CD14-positive monocyte (primary cell): ENCODE results near the gene DUSP28. TPM values are rescaled to one million over a fixed set of nuclear protein-coding genes. Genes with fewer than 3 reads are reported as not detected.
A peak's percentile ranks its signal among the peaks of the same experiment; 100 is the strongest.
"Not testable (repeated sequence)": the region's sequence is repeated elsewhere in the genome, so short reads cannot be mapped to it uniquely, and the experiment has no call there.

Experiments
- DNase-seq, 3 donors: peaks; one replicate each; pipeline ENCODE4 v3.0.0-alpha.2; 2011 to 2022
- H2AFZ ChIP-seq: 2 replicates; pipeline ENCODE4 v1.6.0; 2012; ENCODE audit warnings: mild to moderate bottlenecking, low read depth, low read length, inconsistent platforms; ENCODE audit not compliant: insufficient read depth, poor library complexity, severe bottlenecking
- H3K27ac ChIP-seq, 2 donors: 1 replicate in 1 of 2; 2 replicates in 1 of 2; pipeline ENCODE4 v1.5.1; 2012 to 2013; ENCODE audit warnings: low read length in 2 of 2, control low read depth in 1 of 2, inconsistent platforms in 1 of 2, low read depth in 1 of 2, mild to moderate bottlenecking in 1 of 2
- H3K27me3 ChIP-seq, 2 donors: one replicate each; pipeline versions ENCODE4 v1.6.0 to v1.6.1; 2011 to 2013; ENCODE audit warnings: low read length in 2 of 2; ENCODE audit not compliant: control insufficient read depth in 2 of 2, insufficient read depth in 2 of 2
- H3K36me3 ChIP-seq, 2 donors: replicated peaks in 1 of 2; 1 replicate in 1 of 2; 2 replicates in 1 of 2; pipeline versions ENCODE4 v1.5.1 to v1.6.1; 2012 to 2013; ENCODE audit warnings: low read length in 2 of 2, control low read depth in 1 of 2, inconsistent platforms in 1 of 2, mild to moderate bottlenecking in 1 of 2; ENCODE audit not compliant: insufficient read depth in 2 of 2, control insufficient read depth in 1 of 2
- H3K4me1 ChIP-seq, 2 donors: 1 replicate in 1 of 2; 2 replicates in 1 of 2; pipeline versions ENCODE4 v1.5.1 to v1.6.1; 2012 to 2013; ENCODE audit warnings: low read length in 2 of 2, control low read depth in 1 of 2, inconsistent platforms in 1 of 2, mild to moderate bottlenecking in 1 of 2, moderate library complexity in 1 of 2; ENCODE audit not compliant: insufficient read depth in 2 of 2, control insufficient read depth in 1 of 2
- H3K4me2 ChIP-seq: replicated peaks from 2 replicates; pipeline ENCODE3; 2012; ENCODE audit warnings: low read length, moderate library complexity, mild to moderate bottlenecking; ENCODE audit not compliant: poor library complexity, severe bottlenecking; ENCODE audit errors: extremely low read depth
- H3K4me3 ChIP-seq, 3 experiments: fragments of 200-600 bp in 1 of 3; sonication (generic) in 1 of 3; replicated peaks in 1 of 3; 1 replicate in 2 of 3; 2 replicates in 1 of 3; pipeline ENCODE4 v1.5.1; 2011 to 2013; ENCODE audit warnings: low read length in 3 of 3, mild to moderate bottlenecking in 3 of 3, control low read depth in 2 of 3, low read depth in 2 of 3, inconsistent platforms in 1 of 3, moderate library complexity in 1 of 3
- H3K79me2 ChIP-seq: 2 replicates; pipeline ENCODE4 v1.6.0; 2012; ENCODE audit warnings: mild to moderate bottlenecking, control low read depth, inconsistent platforms, low read length, moderate library complexity; ENCODE audit not compliant: insufficient read depth
- H3K9ac ChIP-seq: 2 replicates; pipeline ENCODE4 v1.6.0; 2017; ENCODE audit warnings: low read length, mild to moderate bottlenecking; ENCODE audit not compliant: insufficient read depth, poor library complexity, severe bottlenecking
- H3K9me3 ChIP-seq, 2 donors: replicated peaks in 1 of 2; 1 replicate in 1 of 2; 2 replicates in 1 of 2; pipeline versions ENCODE4 v1.5.1 to v1.6.1; 2012 to 2013; ENCODE audit warnings: low read length in 2 of 2, control low read depth in 1 of 2; ENCODE audit not compliant: control insufficient read depth in 1 of 2, insufficient read depth in 1 of 2
- H4K20me1 ChIP-seq: 2 replicates; pipeline ENCODE4 v1.6.0; 2012; ENCODE audit warnings: mild to moderate bottlenecking, low read length, control low read depth, moderate library complexity; ENCODE audit not compliant: insufficient read depth
- H3K27ac Mint-ChIP-seq, 7 donors: one replicate each; pipeline ENCODE4 v1.8.0; 2020; ENCODE audit warnings: mild to moderate bottlenecking in 7 of 7, mixed read lengths in 7 of 7, moderate library complexity in 6 of 7, inconsistent platforms in 2 of 7
- H3K27me3 Mint-ChIP-seq, 3 donors: one replicate each; pipeline ENCODE4 v1.8.0; 2021 to 2022; ENCODE audit warnings: low read depth in 3 of 3, mild to moderate bottlenecking in 3 of 3, mixed read lengths in 3 of 3, moderate library complexity in 3 of 3, inconsistent platforms in 1 of 3
- H3K36me3 Mint-ChIP-seq, 2 donors: one replicate each; pipeline ENCODE4 v1.8.0; 2020; ENCODE audit warnings: mixed read lengths in 2 of 2, inconsistent platforms in 1 of 2, mild to moderate bottlenecking in 1 of 2
- H3K4me1 Mint-ChIP-seq: one replicate; pipeline ENCODE4 v1.8.0; 2020; ENCODE audit warnings: mild to moderate bottlenecking, mixed read lengths
- H3K4me3 Mint-ChIP-seq, 2 donors: one replicate each; pipeline ENCODE4 v1.8.0; 2020; ENCODE audit warnings: mild to moderate bottlenecking in 2 of 2, mixed read lengths in 2 of 2, moderate library complexity in 1 of 2
- H3K9me3 Mint-ChIP-seq, 7 donors: one replicate each; pipeline ENCODE4 v1.8.0; 2020 to 2022; ENCODE audit warnings: mixed read lengths in 7 of 7, mild to moderate bottlenecking in 6 of 7, moderate library complexity in 6 of 7, inconsistent platforms in 2 of 7
- WGBS: methylation state at CpG from one replicate; pipeline ENCODE4 v1.1.5; 2013; ENCODE audit warnings: missing lambda C conversion rate; ENCODE audit not compliant: insufficient coverage; 5-methylcytosine and 5-hydroxymethylcytosine counted together
- intact Hi-C, 2 donors: fragments of 100-400 bp; cut with micrococcal nuclease; formaldehyde crosslinking; loops; one replicate each; pipeline versions ENCODE4 v1.15.0 to v1.15.1; 2023
- polyA plus RNA-seq, 3 donors: library from polyadenylated mRNA; depleted of rRNA in 1 of 3; unstranded in 2 of 3; stranded (reverse) in 1 of 3; fragments of 300-500 nt in 2 of 3; fragments of >200 nt in 1 of 3; fragmentation: Illumina TruSeq in 2 of 3; gene quantifications; 1 replicate in 2 of 3; 2 replicates in 1 of 3; pipeline ENCODE4 v1.2.3, GENCODE V29; 2012 to 2021
- TF ChIP-seq, protein P1 (sequence below): fragments of 200-600 bp; IDR thresholded peaks from one replicate; pipeline ENCODE4 v1.8.0; 2022; ENCODE audit warnings: antibody characterized with exemption, mild to moderate bottlenecking

Gene DUSP28
- polyA plus RNA-seq, 3 donors = 10.8 to 17.7 (median 17.1) TPM

DNA sequence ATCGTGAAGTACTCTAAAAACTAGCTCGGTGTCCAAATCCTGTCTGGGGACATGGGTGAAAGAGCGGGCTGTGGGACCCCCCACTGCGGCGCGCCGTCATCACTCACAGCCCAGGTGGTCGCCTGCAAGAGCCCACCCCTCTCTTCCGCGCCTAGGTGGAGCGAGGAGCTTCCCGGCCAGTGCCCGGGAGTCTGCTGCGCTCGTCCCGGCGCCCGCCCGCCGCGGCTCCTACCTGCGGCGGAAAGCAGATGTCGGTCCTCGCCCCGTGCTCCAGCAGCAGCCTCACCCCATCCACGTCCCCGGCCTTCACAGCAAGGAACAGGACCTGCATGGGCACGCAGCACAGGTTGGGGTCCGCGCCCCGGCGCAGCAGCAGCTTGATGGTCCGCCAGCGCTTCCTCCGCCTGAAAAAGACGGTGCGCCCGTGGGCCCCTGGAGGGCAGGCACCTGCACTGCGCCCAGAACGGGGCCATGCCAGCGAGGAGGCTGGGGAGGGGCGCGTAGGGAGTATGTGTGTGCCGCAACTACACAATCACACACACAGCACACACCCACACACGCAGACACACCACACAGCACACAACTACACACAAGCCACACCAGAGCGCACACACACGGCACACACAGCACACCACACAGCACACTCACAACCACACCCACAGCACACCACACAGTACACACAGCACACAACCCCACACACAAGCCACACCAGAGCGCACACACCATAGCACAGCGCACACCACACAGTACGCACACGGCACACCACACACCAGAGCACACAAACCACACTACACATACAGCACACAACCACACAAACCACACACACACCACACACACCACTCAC lies 39.8 kb upstream of the DUSP28 start:
- Histone ChIP-seq H3K9me3 (peaks cover 39 to 47% of the 10 kb centered on the region in 2 donors), H3K27me3 (peaks cover 0 to 8% of the 10 kb centered on the region in 2 donors), H3K79me2 (no peaks in the 10 kb centered on the region), H2AFZ (no peak overlapping the region), H3K36me3 (peaks cover 17 to 37% of the 10 kb centered on the region in 2 donors), H3K4me3 (no peak overlapping the region), H3K4me2 (no peak overlapping the region), H3K27ac (no peak overlapping the region), H3K9ac (no peak overlapping the region), H4K20me1 (peaks cover 4% of the 10 kb centered on the region), H3K4me1 (no peaks in the 10 kb centered on the region)
- Mint-ChIP-seq H3K36me3 (peaks cover 50 to 60% of the 10 kb centered on the region in 2 donors), H3K9me3 (peaks cover 29 to 45% (median 42%) of the 10 kb centered on the region in 7 donors), H3K4me3 (peak overlapping the region in 1 of 2 donors; percentile 80), H3K27me3 (peaks cover 14 to 32% (median 16%) of the 10 kb centered on the region in 3 donors), H3K4me1 (peaks cover 6% of the 10 kb centered on the region), H3K27ac (peak overlapping the region in 1 of 7 donors; percentile 1)
- TF ChIP-seq, protein P1, sequence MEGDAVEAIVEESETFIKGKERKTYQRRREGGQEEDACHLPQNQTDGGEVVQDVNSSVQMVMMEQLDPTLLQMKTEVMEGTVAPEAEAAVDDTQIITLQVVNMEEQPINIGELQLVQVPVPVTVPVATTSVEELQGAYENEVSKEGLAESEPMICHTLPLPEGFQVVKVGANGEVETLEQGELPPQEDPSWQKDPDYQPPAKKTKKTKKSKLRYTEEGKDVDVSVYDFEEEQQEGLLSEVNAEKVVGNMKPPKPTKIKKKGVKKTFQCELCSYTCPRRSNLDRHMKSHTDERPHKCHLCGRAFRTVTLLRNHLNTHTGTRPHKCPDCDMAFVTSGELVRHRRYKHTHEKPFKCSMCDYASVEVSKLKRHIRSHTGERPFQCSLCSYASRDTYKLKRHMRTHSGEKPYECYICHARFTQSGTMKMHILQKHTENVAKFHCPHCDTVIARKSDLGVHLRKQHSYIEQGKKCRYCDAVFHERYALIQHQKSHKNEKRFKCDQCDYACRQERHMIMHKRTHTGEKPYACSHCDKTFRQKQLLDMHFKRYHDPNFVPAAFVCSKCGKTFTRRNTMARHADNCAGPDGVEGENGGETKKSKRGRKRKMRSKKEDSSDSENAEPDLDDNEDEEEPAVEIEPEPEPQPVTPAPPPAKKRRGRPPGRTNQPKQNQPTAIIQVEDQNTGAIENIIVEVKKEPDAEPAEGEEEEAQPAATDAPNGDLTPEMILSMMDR = no peak
- WGBS = 33% methylated on average over 40 of the region's 52 CpGs
- intact Hi-C loops = no loop called here
- DNase-seq = no peak

DNA sequence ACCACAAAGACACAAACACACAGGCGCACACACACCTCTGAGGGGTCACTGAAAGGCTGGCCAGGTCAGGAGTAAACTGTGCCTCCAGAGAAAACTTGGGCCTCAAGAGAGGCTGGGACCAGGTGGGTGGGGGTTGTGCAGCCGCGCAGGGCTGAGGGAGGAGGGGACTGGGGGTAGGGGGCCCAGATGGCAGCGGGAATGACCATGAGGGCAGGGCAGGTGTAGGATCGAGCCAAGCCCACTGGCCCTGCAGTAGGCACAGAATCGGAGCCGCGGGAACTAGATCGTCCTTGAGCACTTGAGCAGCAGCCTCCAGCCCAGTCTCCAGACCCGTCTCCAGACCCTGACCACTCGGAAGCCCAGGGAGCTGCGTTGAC lies 39.2 kb upstream of the DUSP28 start:
- H3K36me3 Mint-ChIP-seq = peaks cover 54 to 66% of the 10 kb centered on the region in 2 donors
- Histone ChIP-seq H3K9ac (no peak overlapping the region), H3K27me3 (peaks cover 0 to 8% of the 10 kb centered on the region in 2 donors), H3K9me3 (peaks cover 45 to 53% of the 10 kb centered on the region in 2 donors), H3K4me1 (no peaks in the 10 kb centered on the region), H3K36me3 (peaks cover 20 to 43% of the 10 kb centered on the region in 2 donors), H3K4me3 (no peak overlapping the region), H2AFZ (no peak overlapping the region), H3K4me2 (no peak overlapping the region), H3K27ac (no peak overlapping the region), H4K20me1 (peaks cover 4% of the 10 kb centered on the region), H3K79me2 (no peaks in the 10 kb centered on the region)
- H3K4me1 Mint-ChIP-seq = peaks cover 6% of the 10 kb centered on the region
- peaks cover 14 to 32% (median 16%) of the 10 kb centered on the region in 3 donors for H3K27me3 Mint-ChIP-seq
- intact Hi-C loops = no loop called here
- 100% methylated on average over 10 of the region's 12 CpGs for WGBS
- no peak overlapping the region for H3K27ac Mint-ChIP-seq
- H3K4me3 Mint-ChIP-seq = peak overlapping the region in 1 of 2 donors; percentile 80
- peaks cover 34 to 51% (median 48%) of the 10 kb centered on the region in 7 donors for H3K9me3 Mint-ChIP-seq
- no peak for DNase-seq
- TF ChIP-seq, protein P1 = no peak

DNA sequence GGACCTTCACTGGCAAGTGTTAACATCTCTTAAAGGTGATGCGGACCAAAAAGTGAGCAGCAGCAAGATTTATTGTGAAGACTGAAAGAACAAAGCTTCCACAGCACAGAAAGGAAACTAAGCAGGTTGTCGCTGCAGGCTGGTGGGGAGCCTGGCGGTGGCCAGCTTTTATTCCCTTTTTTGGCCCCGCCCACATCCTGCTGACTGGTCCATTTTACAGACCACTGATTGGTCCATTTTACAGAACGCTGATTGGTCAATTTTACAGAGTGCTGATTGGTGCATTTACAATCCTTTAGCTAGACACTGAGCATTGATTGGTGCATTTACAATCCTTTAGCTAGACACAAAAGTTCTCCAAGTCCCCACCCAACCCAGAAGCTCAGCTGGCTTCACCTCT lies 38.3 kb upstream of the DUSP28 start:
- DNase-seq, H3K9ac ChIP-seq, H3K79me2 ChIP-seq, intact Hi-C loops, H3K27me3 ChIP-seq, H2AFZ ChIP-seq, H4K20me1 ChIP-seq, H3K4me1 ChIP-seq, H3K4me3 ChIP-seq, H3K4me3 Mint-ChIP-seq, H3K4me2 ChIP-seq, H3K27ac Mint-ChIP-seq, H3K27ac ChIP-seq, H3K4me1 Mint-ChIP-seq: not testable (repeated sequence)
- H3K36me3 Mint-ChIP-seq = peaks cover 59 to 73% of the 10 kb centered on the region in 2 donors
- H3K9me3 Mint-ChIP-seq = peaks cover 40 to 60% (median 57%) of the 10 kb centered on the region in 7 donors
- WGBS = 89% methylated on average over 3 of the region's 5 CpGs
- H3K9me3 ChIP-seq = peaks cover 52 to 62% of the 10 kb centered on the region in 2 donors
- H3K36me3 ChIP-seq = peaks cover 20 to 52% of the 10 kb centered on the region in 2 donors
- peaks cover 14 to 32% (median 16%) of the 10 kb centered on the region in 3 donors for H3K27me3 Mint-ChIP-seq
